SK-N-SH treated with all-trans-retinoic acid at 6 μM for 48 hours (cell line): ENCODE measurements around the gene VPS54.

Experiments used
- ATAC-seq: fragments of 200-7000 bp; cut with Tn5 transposase; 3 replicates; pipeline ENCODE4 v1.9.1; 2020; ENCODE audit warnings: mild to moderate bottlenecking, moderate library complexity
- ARNTL ChIP-seq: fragments of 450-650 bp; formaldehyde crosslinking; IDR thresholded peaks from 2 replicates; pipeline ENCODE4 v1.5.0; 2020; ENCODE audit warnings: low read depth, mild to moderate bottlenecking, moderate library complexity, borderline replicate concordance
- BACH2 ChIP-seq: fragments of 250-450 bp; sonication (Bioruptor Pico); IDR thresholded peaks from 2 replicates; pipeline ENCODE4 v1.9.0; 2021; ENCODE audit warnings: mild to moderate bottlenecking, borderline replicate concordance
- CREB5 ChIP-seq: fragments of 250-450 bp; sonication (Bioruptor Pico); IDR thresholded peaks from 2 replicates; pipeline ENCODE4 v1.5.1; 2020; ENCODE audit warnings: low read depth, mild to moderate bottlenecking, moderate library complexity
- CSDC2 ChIP-seq: fragments of 250-450 bp; sonication (Bioruptor Pico); IDR thresholded peaks from 2 replicates; pipeline ENCODE4 v1.5.0; 2020; ENCODE audit warnings: mild to moderate bottlenecking, moderate library complexity
- CSRNP3 ChIP-seq: fragments of 250-450 bp; sonication (Bioruptor Pico); IDR thresholded peaks from 2 replicates; pipeline ENCODE4 v1.5.1; 2021; ENCODE audit warnings: mild to moderate bottlenecking, moderate library complexity
- ESRRG ChIP-seq: fragments of 250-450 bp; sonication (Bioruptor Pico); IDR thresholded peaks from 2 replicates; pipeline ENCODE4 v1.6.1; 2021; ENCODE audit warnings: mild to moderate bottlenecking
- GLIS3 ChIP-seq: fragments of 250-450 bp; sonication (Bioruptor Pico); IDR thresholded peaks from 2 replicates; pipeline ENCODE4 v1.5.0; 2020; ENCODE audit warnings: mild to moderate bottlenecking, moderate library complexity
- ISL1 ChIP-seq: fragments of 250-450 bp; sonication (Bioruptor Pico); IDR thresholded peaks from 2 replicates; pipeline ENCODE4 v2.1.2; 2022; ENCODE audit warnings: mild to moderate bottlenecking, moderate library complexity
- RARB ChIP-seq: fragments of 250-450 bp; sonication (Bioruptor Pico); IDR thresholded peaks from 2 replicates; pipeline ENCODE4 v1.8.0; 2021; ENCODE audit warnings: mild to moderate bottlenecking, moderate library complexity
- SNAI2 ChIP-seq: fragments of 250-450 bp; sonication (Bioruptor Pico); IDR thresholded peaks from 2 replicates; pipeline ENCODE4 v1.5.0; 2020; ENCODE audit warnings: mild to moderate bottlenecking, moderate library complexity
- TCF4 ChIP-seq: fragments of 250-450 bp; sonication (Bioruptor Pico); IDR thresholded peaks from 2 replicates; pipeline ENCODE4 v1.8.0; 2021; ENCODE audit warnings: mild to moderate bottlenecking, moderate library complexity, borderline replicate concordance
- TOX ChIP-seq: fragments of 250-450 bp; sonication (Bioruptor Pico); IDR thresholded peaks from 2 replicates; pipeline ENCODE4 v1.8.0; 2021; ENCODE audit warnings: mild to moderate bottlenecking, moderate library complexity, borderline replicate concordance
- ZC3H10 ChIP-seq: fragments of 250-450 bp; sonication (Bioruptor Pico); IDR thresholded peaks from 2 replicates; pipeline ENCODE4 v1.5.1; 2021; ENCODE audit warnings: mild to moderate bottlenecking, moderate library complexity
- ZFP3 ChIP-seq: fragments of 250-450 bp; sonication (Bioruptor Pico); IDR thresholded peaks from 2 replicates; pipeline ENCODE4 v1.5.0; 2020; ENCODE audit warnings: mild to moderate bottlenecking, moderate library complexity
- ZNF565 ChIP-seq: fragments of 450-650 bp; formaldehyde crosslinking; conservative IDR thresholded peaks from 2 replicates; pipeline ENCODE4 v1.5.0; 2020; ENCODE audit warnings: low read depth, mild to moderate bottlenecking, moderate library complexity
- ZNF70 ChIP-seq: fragments of 450-650 bp; formaldehyde crosslinking; IDR thresholded peaks from 2 replicates; pipeline ENCODE4 v1.5.0; 2020; ENCODE audit warnings: mild to moderate bottlenecking, moderate library complexity
- ZNF8 ChIP-seq: fragments of 450-650 bp; formaldehyde crosslinking; IDR thresholded peaks from 2 replicates; pipeline ENCODE4 v1.5.0; 2020; ENCODE audit warnings: mild to moderate bottlenecking, moderate library complexity
- TF ChIP-seq, protein P1 (sequence below): fragments of 250-450 bp; sonication (Bioruptor Pico); IDR thresholded peaks from 2 replicates; pipeline ENCODE4 v1.5.0; 2020; ENCODE audit warnings: mild to moderate bottlenecking, moderate library complexity
- TF ChIP-seq, protein P2 (sequence below): fragments of 250-450 bp; sonication (Bioruptor Pico); IDR thresholded peaks from 2 replicates; pipeline ENCODE4 v1.8.0; 2020; ENCODE audit warnings: mild to moderate bottlenecking, moderate library complexity, borderline replicate concordance

The VPS54 gene

DNA sequence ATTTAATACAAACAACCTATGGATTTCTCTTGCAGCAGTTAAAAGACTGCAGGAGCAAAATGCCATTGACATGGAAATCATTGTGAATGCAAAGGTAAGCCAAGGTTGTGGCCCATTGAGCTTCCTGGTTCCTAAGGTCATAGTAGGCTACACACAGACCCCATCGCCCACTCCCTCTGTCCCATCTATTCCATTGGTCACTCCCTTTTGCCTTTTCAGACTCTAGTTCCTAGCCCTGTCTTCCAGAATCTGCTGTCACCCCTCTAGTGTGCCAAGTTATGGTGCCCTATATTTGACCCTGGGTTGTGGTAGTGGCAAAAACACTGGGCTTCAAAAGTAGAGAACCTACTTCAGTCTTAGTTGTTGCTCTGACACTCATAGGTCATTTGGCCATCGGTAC is 132.8 kb downstream of the VPS54 start:
- no peak for TF ChIP-seq ISL1 (CRISPR knock-in tag)
- no peak for TF ChIP-seq TOX
- TF ChIP-seq ZNF8 (CRISPR knock-in tag), result no peak
- no peak for TF ChIP-seq ZNF565
- TF ChIP-seq ESRRG (CRISPR knock-in tag), result no peak
- no peak for TF ChIP-seq TCF4 (CRISPR knock-in tag)
- TF ChIP-seq RARB, result no peak
- TF ChIP-seq ZNF70 (CRISPR knock-in tag), result no peak
- TF ChIP-seq CREB5 (CRISPR knock-in tag), result no peak
- TF ChIP-seq, protein P1, sequence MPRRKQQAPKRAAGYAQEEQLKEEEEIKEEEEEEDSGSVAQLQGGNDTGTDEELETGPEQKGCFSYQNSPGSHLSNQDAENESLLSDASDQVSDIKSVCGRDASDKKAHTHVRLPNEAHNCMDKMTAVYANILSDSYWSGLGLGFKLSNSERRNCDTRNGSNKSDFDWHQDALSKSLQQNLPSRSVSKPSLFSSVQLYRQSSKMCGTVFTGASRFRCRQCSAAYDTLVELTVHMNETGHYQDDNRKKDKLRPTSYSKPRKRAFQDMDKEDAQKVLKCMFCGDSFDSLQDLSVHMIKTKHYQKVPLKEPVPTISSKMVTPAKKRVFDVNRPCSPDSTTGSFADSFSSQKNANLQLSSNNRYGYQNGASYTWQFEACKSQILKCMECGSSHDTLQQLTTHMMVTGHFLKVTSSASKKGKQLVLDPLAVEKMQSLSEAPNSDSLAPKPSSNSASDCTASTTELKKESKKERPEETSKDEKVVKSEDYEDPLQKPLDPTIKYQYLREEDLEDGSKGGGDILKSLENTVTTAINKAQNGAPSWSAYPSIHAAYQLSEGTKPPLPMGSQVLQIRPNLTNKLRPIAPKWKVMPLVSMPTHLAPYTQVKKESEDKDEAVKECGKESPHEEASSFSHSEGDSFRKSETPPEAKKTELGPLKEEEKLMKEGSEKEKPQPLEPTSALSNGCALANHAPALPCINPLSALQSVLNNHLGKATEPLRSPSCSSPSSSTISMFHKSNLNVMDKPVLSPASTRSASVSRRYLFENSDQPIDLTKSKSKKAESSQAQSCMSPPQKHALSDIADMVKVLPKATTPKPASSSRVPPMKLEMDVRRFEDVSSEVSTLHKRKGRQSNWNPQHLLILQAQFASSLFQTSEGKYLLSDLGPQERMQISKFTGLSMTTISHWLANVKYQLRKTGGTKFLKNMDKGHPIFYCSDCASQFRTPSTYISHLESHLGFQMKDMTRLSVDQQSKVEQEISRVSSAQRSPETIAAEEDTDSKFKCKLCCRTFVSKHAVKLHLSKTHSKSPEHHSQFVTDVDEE, result no peak
- TF ChIP-seq GLIS3 (CRISPR knock-in tag), result no peak
- TF ChIP-seq BACH2 (CRISPR knock-in tag), result no peak
- TF ChIP-seq, protein P2, sequence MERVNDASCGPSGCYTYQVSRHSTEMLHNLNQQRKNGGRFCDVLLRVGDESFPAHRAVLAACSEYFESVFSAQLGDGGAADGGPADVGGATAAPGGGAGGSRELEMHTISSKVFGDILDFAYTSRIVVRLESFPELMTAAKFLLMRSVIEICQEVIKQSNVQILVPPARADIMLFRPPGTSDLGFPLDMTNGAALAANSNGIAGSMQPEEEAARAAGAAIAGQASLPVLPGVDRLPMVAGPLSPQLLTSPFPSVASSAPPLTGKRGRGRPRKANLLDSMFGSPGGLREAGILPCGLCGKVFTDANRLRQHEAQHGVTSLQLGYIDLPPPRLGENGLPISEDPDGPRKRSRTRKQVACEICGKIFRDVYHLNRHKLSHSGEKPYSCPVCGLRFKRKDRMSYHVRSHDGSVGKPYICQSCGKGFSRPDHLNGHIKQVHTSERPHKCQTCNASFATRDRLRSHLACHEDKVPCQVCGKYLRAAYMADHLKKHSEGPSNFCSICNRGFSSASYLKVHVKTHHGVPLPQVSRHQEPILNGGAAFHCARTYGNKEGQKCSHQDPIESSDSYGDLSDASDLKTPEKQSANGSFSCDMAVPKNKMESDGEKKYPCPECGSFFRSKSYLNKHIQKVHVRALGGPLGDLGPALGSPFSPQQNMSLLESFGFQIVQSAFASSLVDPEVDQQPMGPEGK (CRISPR knock-in tag), result no peak
- TF ChIP-seq, all 23 proteins: peak for 0

GRCh38 chr2:63882395-63883105 is 136.7 kb downstream of the VPS54 start:
- TF ChIP-seq ISL1 (CRISPR knock-in tag) (no peak), ESRRG (CRISPR knock-in tag) (no peak), RARB (no peak), CSDC2 (no peak), ARNTL (CRISPR knock-in tag) (no peak), ZFP3 (CRISPR knock-in tag) (no peak), BACH2 (CRISPR knock-in tag) (no peak), TOX (no peak), TCF4 (CRISPR knock-in tag) (no peak), CSRNP3 (no peak)
- TF ChIP-seq, protein P1, result no peak

More for the DNA sequence above, 132.8 kb downstream of the VPS54 start:
- ATAC-seq, result no peak

DNA sequence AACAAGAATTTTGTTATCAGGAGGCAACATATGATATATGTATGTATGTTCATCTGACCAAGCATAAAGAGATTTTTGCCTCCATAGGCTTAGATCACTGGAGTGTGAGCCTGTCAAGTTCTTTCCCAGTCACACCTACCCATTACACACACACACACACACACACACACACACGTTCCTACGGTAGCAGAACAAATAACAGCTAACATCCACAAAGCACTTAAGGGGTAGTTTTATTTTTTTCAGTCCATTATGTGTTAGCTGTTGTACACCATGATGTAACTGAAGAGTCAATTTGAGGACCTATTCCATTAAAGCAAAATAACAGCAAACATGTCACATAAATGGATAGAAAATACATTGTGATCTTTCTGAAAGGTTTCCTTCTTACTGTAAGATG is 138.0 kb downstream of the VPS54 start:
- TF ChIP-seq ZNF70 (CRISPR knock-in tag), result no peak
- no peak for TF ChIP-seq ZC3H10 (CRISPR knock-in tag)
- TF ChIP-seq CSDC2, result no peak
- TF ChIP-seq SNAI2 (CRISPR knock-in tag), result no peak
- TF ChIP-seq, all 23 proteins: peak for 0

More at GRCh38 chr2:63882395-63883105, 136.7 kb downstream of the VPS54 start:
- ATAC-seq, result no peak

More for the DNA sequence above, 138.0 kb downstream of the VPS54 start:
- ATAC-seq, result no peak
